ENCODE data around the gene RPS27. TPM values are rescaled to one million over a fixed set of nuclear protein-coding genes. Genes with fewer than 3 reads are reported as not detected.
A peak's percentile ranks its signal among the peaks of the same experiment; 100 is the strongest.
"Not testable (repeated sequence)": the region's sequence is repeated elsewhere in the genome, so short reads cannot be mapped to it uniquely, and the experiment has no call there.

The RPS27 gene
- total RNA-seq, 1 donor from 2014 or later, result 2,661 TPM

GRCh38 chr1:153961421-153961820 is 29.1 kb upstream of the RPS27 start:
- DNase-seq (ENCODE audit: low spot score), result no peak

GRCh38 chr1:153962088-153963029 is 28.2 kb upstream of the RPS27 start:
- DNase-seq (ENCODE audit: low spot score), result no peak

GRCh38 chr1:153963030-153963849 is 27.3 kb upstream of the RPS27 start, which contains the start of gene SLC39A1:
Gene SLC39A1 (minus strand): TSS chr1:153963537. CDS start chr1:153962715, 822 bp downstream.
- peak; percentile 100 for DNase-seq (ENCODE audit: low spot score)

- no peak for DNase-seq (ENCODE audit: low spot score)
Measured at GRCh38 chr1:153963850-153964331, 26.7 kb upstream of the RPS27 start.

- peak; percentile 91 for DNase-seq (ENCODE audit: low spot score)
Measured at GRCh38 chr1:153967107-153967999, 23.2 kb upstream of the RPS27 start, which contains the start of gene CREB3L4. Gene CREB3L4 (plus strand): TSS chr1:153967902. CDS start chr1:153968526, 624 bp downstream.

- no peak for DNase-seq (ENCODE audit: low spot score)
Measured at GRCh38 chr1:153968000-153968363, 22.6 kb upstream of the RPS27 start.

- no peak for DNase-seq (ENCODE audit: low spot score)
Measured at GRCh38 chr1:153968408-153968807, 22.2 kb upstream of the RPS27 start.

- no peak for DNase-seq (ENCODE audit: low spot score)
Measured at GRCh38 chr1:153968972-153969371, 21.6 kb upstream of the RPS27 start.

- DNase-seq (ENCODE audit: low spot score), result no peak
Measured at GRCh38 chr1:153970346-153970745, 20.2 kb upstream of the RPS27 start.

- no peak for DNase-seq (ENCODE audit: low spot score)
Measured at GRCh38 chr1:153973071-153973470, 17.5 kb upstream of the RPS27 start.

- no peak for DNase-seq (ENCODE audit: low spot score)
Measured at GRCh38 chr1:153973525-153973924, 17.0 kb upstream of the RPS27 start.

- no peak for DNase-seq (ENCODE audit: low spot score)
Measured at GRCh38 chr1:153976819-153977249, 13.7 kb upstream of the RPS27 start.

- peak; percentile 90 for DNase-seq (ENCODE audit: low spot score)
Measured at GRCh38 chr1:153977250-153978240, 13.0 kb upstream of the RPS27 start, which contains the start of gene JTB. Gene JTB (minus strand): TSS chr1:153977674. CDS start chr1:153977252, 422 bp downstream.

GRCh38 chr1:153978274-153978909 is 12.2 kb upstream of the RPS27 start:
- DNase-seq (ENCODE audit: low spot score), result no peak

- not testable (repeated sequence) for DNase-seq (ENCODE audit: low spot score)
Measured at GRCh38 chr1:153979091-153979490, 11.5 kb upstream of the RPS27 start.

- DNase-seq (ENCODE audit: low spot score), result not testable (repeated sequence)
Measured at GRCh38 chr1:153981735-153982134, 8.8 kb upstream of the RPS27 start.

GRCh38 chr1:153984123-153984894 is 6.3 kb upstream of the RPS27 start:
- DNase-seq (ENCODE audit: low spot score), result no peak

GRCh38 chr1:153985341-153985912 is 5.1 kb upstream of the RPS27 start:
- DNase-seq (ENCODE audit: low spot score), result no peak
